GM13976 (cell line): ENCODE results near the gene FCAMR.

Source experiments
- DNase-seq: peaks from one replicate; pipeline ENCODE4 v3.0.0; 2012; ENCODE audit warnings: low spot score
- in situ Hi-C: fragments of 300-500 bp; cut with MboI; formaldehyde crosslinking; loops from one replicate; pipeline ENCODE4 v1.12.0; 2022; ENCODE audit warnings: low sequenced_read_pairs, mixed read lengths, inconsistent platforms; ENCODE audit not compliant: unreplicated experiment
- TF ChIP-seq, protein P1 (sequence below): IDR thresholded peaks from 2 replicates; pipeline ENCODE4 v1.5.1; 2012; ENCODE audit warnings: borderline replicate concordance, mild to moderate bottlenecking; ENCODE audit not compliant: insufficient read depth; ENCODE audit errors: extremely low read depth, missing control alignments, control extremely low read depth

Gene FCAMR

DNA sequence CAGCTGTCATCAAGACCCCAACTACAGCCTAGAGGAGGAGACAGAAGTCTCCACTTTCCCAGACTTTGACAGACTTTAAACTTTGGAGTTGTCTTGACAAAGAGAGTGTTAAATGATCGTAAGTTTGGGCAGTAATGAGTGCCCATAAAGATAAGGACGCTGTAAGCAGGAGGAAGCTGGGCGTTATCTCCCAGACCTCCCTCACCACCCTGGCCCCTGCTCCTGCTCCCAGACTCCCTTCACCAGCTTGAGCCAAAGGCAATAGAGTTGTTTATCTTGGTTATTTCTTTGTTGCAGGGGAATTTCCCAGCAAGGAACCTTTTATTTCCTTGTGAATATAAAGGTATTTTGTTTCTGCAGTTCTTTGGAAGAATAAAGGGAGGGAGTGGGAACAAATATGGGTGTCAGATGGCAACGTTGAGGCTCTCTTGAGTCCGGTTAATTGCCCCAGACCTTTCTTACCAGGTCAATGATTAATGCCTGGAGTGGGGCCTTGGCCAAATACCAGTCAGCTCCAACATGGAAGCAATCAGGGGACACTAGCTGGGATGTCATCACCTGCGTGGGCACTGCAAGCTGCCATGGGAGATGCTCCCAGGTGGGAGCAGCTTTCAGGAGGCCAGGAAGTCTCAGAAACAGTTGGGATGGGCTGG is 28.4 kb downstream of the FCAMR start:
- DNase-seq: no peak
- in situ Hi-C loops: no loop called here
- TF ChIP-seq, protein P1, sequence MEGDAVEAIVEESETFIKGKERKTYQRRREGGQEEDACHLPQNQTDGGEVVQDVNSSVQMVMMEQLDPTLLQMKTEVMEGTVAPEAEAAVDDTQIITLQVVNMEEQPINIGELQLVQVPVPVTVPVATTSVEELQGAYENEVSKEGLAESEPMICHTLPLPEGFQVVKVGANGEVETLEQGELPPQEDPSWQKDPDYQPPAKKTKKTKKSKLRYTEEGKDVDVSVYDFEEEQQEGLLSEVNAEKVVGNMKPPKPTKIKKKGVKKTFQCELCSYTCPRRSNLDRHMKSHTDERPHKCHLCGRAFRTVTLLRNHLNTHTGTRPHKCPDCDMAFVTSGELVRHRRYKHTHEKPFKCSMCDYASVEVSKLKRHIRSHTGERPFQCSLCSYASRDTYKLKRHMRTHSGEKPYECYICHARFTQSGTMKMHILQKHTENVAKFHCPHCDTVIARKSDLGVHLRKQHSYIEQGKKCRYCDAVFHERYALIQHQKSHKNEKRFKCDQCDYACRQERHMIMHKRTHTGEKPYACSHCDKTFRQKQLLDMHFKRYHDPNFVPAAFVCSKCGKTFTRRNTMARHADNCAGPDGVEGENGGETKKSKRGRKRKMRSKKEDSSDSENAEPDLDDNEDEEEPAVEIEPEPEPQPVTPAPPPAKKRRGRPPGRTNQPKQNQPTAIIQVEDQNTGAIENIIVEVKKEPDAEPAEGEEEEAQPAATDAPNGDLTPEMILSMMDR: no peak

DNA sequence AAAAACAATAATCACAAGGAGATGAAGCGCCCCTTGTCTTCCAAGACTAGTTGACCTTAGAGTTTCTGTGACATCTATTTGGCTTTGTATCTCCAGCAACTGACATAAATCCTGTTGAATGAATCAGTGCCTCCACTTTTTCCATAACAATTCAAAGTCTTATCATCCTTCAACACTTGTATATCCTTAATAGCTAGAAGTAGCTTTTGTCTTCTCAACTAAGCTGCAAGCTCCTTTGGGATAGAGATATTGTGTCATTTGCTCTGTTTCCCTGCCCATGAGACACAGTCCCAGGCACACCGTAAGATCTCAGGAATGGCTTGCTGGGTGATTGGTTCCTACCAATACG is 29.7 kb downstream of the FCAMR start:
- in situ Hi-C loops: no loop called here
- TF ChIP-seq, protein P1: no peak
- no peak for DNase-seq

DNA sequence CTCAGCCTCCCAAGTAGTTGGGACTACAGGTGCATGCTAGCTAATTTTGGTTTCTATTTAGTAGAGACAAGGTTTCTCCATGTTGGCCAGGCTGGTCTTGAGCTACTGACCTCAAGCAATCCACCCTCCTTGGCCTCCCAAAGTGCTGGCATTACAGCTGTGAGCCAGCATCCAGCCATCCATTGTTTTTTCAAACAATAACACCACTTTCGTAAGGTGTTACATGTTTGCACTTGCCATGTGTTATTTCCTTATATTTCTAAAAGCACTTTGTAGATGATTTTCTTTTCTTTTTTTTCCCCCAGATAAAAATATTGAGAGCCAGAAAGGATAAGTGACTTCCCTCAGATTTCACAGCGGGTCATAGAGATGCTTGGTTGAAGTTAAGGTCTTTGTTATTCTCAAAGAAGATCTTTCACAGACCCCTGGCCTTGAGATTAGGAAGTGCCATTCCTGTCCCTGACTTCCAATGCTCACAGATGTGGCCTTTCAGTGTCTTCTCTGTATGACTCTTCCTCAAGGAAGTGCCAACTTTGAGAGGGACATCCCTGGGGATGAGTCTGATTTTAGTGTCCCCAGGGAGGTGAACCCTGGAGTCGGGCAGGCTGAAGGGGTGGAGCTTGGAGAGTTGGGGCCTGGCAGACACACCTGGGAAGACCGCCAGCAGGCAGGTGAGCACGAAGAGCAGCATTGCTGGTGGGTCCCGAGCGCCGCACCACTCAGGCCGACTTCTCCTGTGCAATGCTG is 30.2 kb downstream of the FCAMR start:
- DNase-seq: no peak
- in situ Hi-C loops: no loop called here
- TF ChIP-seq, protein P1: no peak

DNA sequence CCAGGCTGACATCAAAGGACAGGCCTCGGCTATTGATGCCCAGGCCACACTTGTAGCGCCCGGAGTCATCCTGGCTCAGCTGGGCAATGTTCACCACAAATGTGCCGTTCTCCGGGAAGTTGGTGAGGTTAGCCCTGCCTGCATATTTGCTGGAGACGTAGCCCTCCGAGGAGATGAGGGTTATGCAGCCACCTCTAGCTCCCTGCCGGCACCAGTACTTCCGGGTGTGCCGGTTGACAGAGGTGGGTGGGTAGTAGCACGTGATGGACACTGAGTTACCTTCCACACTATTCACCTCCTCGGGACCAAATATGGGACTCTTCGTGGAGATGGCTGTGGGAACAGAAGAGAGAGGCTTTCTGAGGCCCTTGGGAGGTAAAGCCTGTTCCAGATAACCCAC is 31.1 kb downstream of the FCAMR start:
- DNase-seq: no peak
- in situ Hi-C loops: no loop called here
- TF ChIP-seq, protein P1: no peak

DNA sequence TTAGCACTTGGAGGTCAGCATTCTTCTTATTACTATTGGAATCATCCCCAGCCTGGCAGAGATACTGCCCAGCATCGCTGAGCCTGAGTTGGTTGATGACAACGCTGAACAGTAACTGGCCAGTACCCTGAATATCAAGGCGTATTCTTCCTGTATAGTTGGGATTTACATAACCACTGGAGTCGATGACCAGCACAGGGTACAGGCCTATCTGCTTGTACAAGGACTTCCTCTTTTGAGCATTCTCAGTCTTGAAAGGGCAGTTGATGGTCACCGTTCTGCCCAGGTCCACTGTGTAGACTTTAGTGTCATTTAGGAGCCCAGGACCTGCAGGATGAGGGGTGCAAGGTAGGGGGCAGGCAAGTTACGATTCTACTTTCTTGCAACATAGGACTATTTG is 32.8 kb downstream of the FCAMR start:
- TF ChIP-seq, protein P1: no peak
- in situ Hi-C loops: no loop called here
- DNase-seq: no peak

DNA sequence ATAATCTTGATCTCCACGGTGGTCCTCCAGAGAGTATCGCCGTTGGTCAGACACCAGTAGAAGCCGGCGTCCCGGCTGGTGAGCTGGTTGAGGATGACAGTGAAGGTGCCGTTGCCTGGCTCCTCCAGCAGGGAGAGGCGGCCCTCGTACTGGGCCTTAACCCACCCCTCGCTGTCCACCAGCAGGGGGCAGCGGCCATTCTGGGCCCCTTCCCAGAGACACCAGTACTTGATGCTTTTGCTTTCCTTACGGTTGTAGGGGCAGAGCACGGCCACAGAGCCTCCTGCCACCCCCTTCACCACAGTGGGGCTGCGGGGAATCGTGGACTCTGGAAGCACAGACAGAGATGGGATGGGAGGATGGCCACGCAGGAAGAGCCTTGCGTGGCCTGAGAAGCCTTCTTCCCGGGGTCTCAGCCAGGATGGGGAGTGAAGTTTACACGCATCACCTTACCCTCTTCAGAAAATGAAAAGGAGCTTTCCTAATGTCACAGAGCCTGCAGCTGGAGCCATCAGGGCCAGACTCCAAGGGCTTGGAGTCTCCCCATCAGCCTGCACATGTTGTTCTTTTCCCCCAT is 34.7 kb downstream of the FCAMR start:
- TF ChIP-seq, protein P1: peak; percentile 53
- DNase-seq: peak; percentile 75
- in situ Hi-C loops: no loop called here
